HepG2 (cell line): ENCODE measurements around the gene FOXA1. TPM values are rescaled to one million over a fixed set of nuclear protein-coding genes. Genes with fewer than 3 reads are reported as not detected.
A peak's percentile ranks its signal among the peaks of the same experiment; 100 is the strongest.

ENCODE experiments used
- ARID5B ChIP-seq: IDR thresholded peaks from 2 replicates; pipeline ENCODE4 v1.4.0; 2020; ENCODE audit warnings: mild to moderate bottlenecking, missing genetic modification reagents
- BHLHE40 ChIP-seq: IDR thresholded peaks from 2 replicates; pipeline ENCODE4 v1.6.1; 2011; ENCODE audit warnings: low read length, improper control_type of control experiment
- HIVEP1 ChIP-seq: sonication (generic); formaldehyde crosslinking; IDR thresholded peaks from 2 replicates; pipeline ENCODE4 v1.4.0; 2020; ENCODE audit warnings: mild to moderate bottlenecking, missing genetic modification reagents
- KDM6A ChIP-seq: IDR thresholded peaks from 2 replicates; pipeline ENCODE4 v1.6.1; 2016; ENCODE audit warnings: low read depth
- MAFK ChIP-seq, 2 experiments: IDR thresholded peaks in 1 of 2; conservative IDR thresholded peaks in 1 of 2; 2 replicates each; pipeline ENCODE4 v1.6.1; 2011; ENCODE audit warnings: improper control_type of control experiment in 2 of 2, low read length in 2 of 2
- MAX ChIP-seq: IDR thresholded peaks from 2 replicates; pipeline ENCODE4 v1.6.1; 2012; ENCODE audit warnings: inconsistent platforms
- NCOA1 ChIP-seq: sonication (generic); formaldehyde crosslinking; IDR thresholded peaks from 2 replicates; pipeline ENCODE4 v1.9.0; 2021; ENCODE audit warnings: missing genetic modification reagents
- NCOA5 ChIP-seq: sonication (generic); formaldehyde crosslinking; IDR thresholded peaks from 2 replicates; pipeline ENCODE4 v1.4.0; 2020; ENCODE audit warnings: missing genetic modification reagents
- PRDM4 ChIP-seq: sonication (generic); formaldehyde crosslinking; IDR thresholded peaks from 2 replicates; pipeline ENCODE4 v1.9.0; 2021; ENCODE audit warnings: missing genetic modification reagents, borderline replicate concordance
- RNF2 ChIP-seq: fragments of 450-650 bp; conservative IDR thresholded peaks from 2 replicates; pipeline ENCODE4 v1.6.1; 2016; ENCODE audit warnings: low read depth
- SKIL ChIP-seq: sonication (generic); formaldehyde crosslinking; IDR thresholded peaks from 2 replicates; pipeline ENCODE4 v1.8.0; 2022; ENCODE audit warnings: missing genetic modification reagents, mild to moderate bottlenecking, moderate library complexity, borderline replicate concordance
- ZKSCAN8 ChIP-seq: IDR thresholded peaks from 2 replicates; pipeline ENCODE4 v1.6.1; 2016; ENCODE audit warnings: borderline replicate concordance, missing genetic modification reagents, missing compliant biosample characterization
- ZNF10 ChIP-seq: sonication (generic); formaldehyde crosslinking; IDR thresholded peaks from 2 replicates; pipeline ENCODE4 v1.4.0; 2020; ENCODE audit warnings: mild to moderate bottlenecking, low read depth, missing genetic modification reagents, borderline replicate concordance
- ZNF138 ChIP-seq: sonication (generic); formaldehyde crosslinking; IDR thresholded peaks from 2 replicates; pipeline ENCODE4 v1.5.0; 2020; ENCODE audit warnings: mild to moderate bottlenecking, low read depth, missing genetic modification reagents
- ZNF468 ChIP-seq: sonication (generic); formaldehyde crosslinking; IDR thresholded peaks from 2 replicates; pipeline ENCODE4 v1.8.0; 2022; ENCODE audit warnings: mild to moderate bottlenecking, moderate library complexity, missing genetic modification reagents
- ZNF512 ChIP-seq: sonication (generic); formaldehyde crosslinking; IDR thresholded peaks from 2 replicates; pipeline ENCODE4 v1.4.0; 2020; ENCODE audit warnings: mild to moderate bottlenecking, missing genetic modification reagents
- ZNF619 ChIP-seq: sonication (generic); formaldehyde crosslinking; IDR thresholded peaks from 2 replicates; pipeline ENCODE4 v1.4.0; 2020; ENCODE audit warnings: mild to moderate bottlenecking, missing genetic modification reagents
- ZNF883 ChIP-seq: sonication (generic); formaldehyde crosslinking; IDR thresholded peaks from 2 replicates; pipeline ENCODE4 v1.5.1; 2020; ENCODE audit warnings: mild to moderate bottlenecking, missing genetic modification reagents; ENCODE audit errors: not compliant biosample characterization
- polyA plus RNA-seq, 8 experiments: library from polyadenylated mRNA; depleted of rRNA in 3 of 8; stranded (reverse) in 7 of 8; unstranded in 1 of 8; fragments of >200 nt; fragmentation: Illumina TruSeq in 4 of 8; extraction: Trizol in 4 of 8; gene quantifications; 2 replicates each; pipeline versions ENCODE4 v1.2.1 to v1.2.3, GENCODE V29; 2011 to 2016; ENCODE audit warnings: low read depth in 4 of 8, missing spikeins in 1 of 8, mixed read lengths in 1 of 8; ENCODE audit not compliant: insufficient read depth in 1 of 8
- total RNA-seq, 5 experiments: library from RNA; depleted of rRNA; stranded (reverse); fragments of >200 nt; fragmentation: Illumina TruSeq; extraction: Trizol; gene quantifications; 2 replicates each; pipeline ENCODE4 v1.2.3, GENCODE V29; 2016; ENCODE audit warnings: low read depth in 1 of 5

FOXA1 gene
- total and polyA plus RNA-seq, 2 of the 13 experiments (the other 11 are each of a cell fraction or from before 2014, with no cell fraction given), result 43.4 to 58.6 TPM

GRCh38 chr14:37595809-37596621 lies 966 bp upstream of the FOXA1 start (continued):
- TF ChIP-seq ARID5B (CRISPR knock-in tag), result peak; percentile 87
- TF ChIP-seq MAFK (conservative IDR thresholded peaks at IDR 0.05 in 1 of 2, IDR thresholded peaks at IDR 0.05 in 1 of 2; ENCODE audit: low read length in 2 of 2), result no peak; a peak in 1 of 4 replicates
- peak; percentile 94; the same call in 1 of the 2 replicates for TF ChIP-seq ZNF138 (CRISPR knock-in tag)
- no peak for TF ChIP-seq MAX
- peak; percentile 86 for TF ChIP-seq ZNF883
- peak; percentile 76; the same call in 1 of the 2 replicates for TF ChIP-seq RNF2
- no peak for TF ChIP-seq ZKSCAN8 (CRISPR knock-in tag)
- peak; percentile 36; the same call in 1 of the 2 replicates for TF ChIP-seq ZNF10 (CRISPR knock-in tag)
- no peak; the same call in 1 of the 2 replicates for TF ChIP-seq ZNF468 (CRISPR knock-in tag)
- no peak for TF ChIP-seq NCOA5 (CRISPR knock-in tag)
- peak; percentile 43; the same call in 1 of the 2 replicates for TF ChIP-seq KDM6A (CRISPR knock-in tag)
- TF ChIP-seq HIVEP1 (CRISPR knock-in tag), result peak; percentile 88; the same call in 1 of the 2 replicates
- peak; percentile 62; the same call in 1 of the 2 replicates for TF ChIP-seq ZNF619 (CRISPR knock-in tag)
- no peak for TF ChIP-seq SKIL (CRISPR knock-in tag)
- no peak; the same call in 1 of the 2 replicates for TF ChIP-seq BHLHE40
- TF ChIP-seq NCOA1, result peak; percentile 54; the same call in 1 of the 2 replicates
- peak; percentile 79; the same call in 1 of the 2 replicates for TF ChIP-seq ZNF512 (CRISPR knock-in tag)
- TF ChIP-seq PRDM4 (CRISPR knock-in tag), result 0 out of 2 replicates have a peak, but pooled peaks have one; percentile 52
